Measurements from ENCODE around the gene CALN1.
"Not testable (repeated sequence)": the region's sequence is repeated elsewhere in the genome, so short reads cannot be mapped to it uniquely, and the experiment has no call there.

CALN1 gene

GRCh38 chr7:71842381-71842780 is 569.8 kb downstream of the CALN1 start:
- TF ChIP-seq CTCF (conservative IDR thresholded peaks at IDR 0.05; ENCODE audit: low read depth, low read length), result no peak
- H3K4me3 ChIP-seq (ENCODE audit: low read length), result no peak overlapping the region
- DNase-seq (ENCODE audit: low read depth), result no peak

- TF ChIP-seq CTCF (conservative IDR thresholded peaks at IDR 0.05; ENCODE audit: low read depth, low read length), result no peak
- H3K4me3 ChIP-seq (ENCODE audit: low read length), result no peak overlapping the region
- DNase-seq (ENCODE audit: low read depth), result no peak
Observed at GRCh38 chr7:71835056-71835455, 577.1 kb downstream of the CALN1 start.

GRCh38 chr7:71829515-71829914 is 582.6 kb downstream of the CALN1 start:
- no peak overlapping the region for H3K4me3 ChIP-seq (ENCODE audit: low read length)
- no peak for TF ChIP-seq CTCF (conservative IDR thresholded peaks at IDR 0.05; ENCODE audit: low read depth, low read length)
- DNase-seq (ENCODE audit: low read depth), result no peak

- no peak for TF ChIP-seq CTCF (conservative IDR thresholded peaks at IDR 0.05; ENCODE audit: low read depth, low read length)
- no peak for DNase-seq (ENCODE audit: low read depth)
- H3K4me3 ChIP-seq (ENCODE audit: low read length), result no peak overlapping the region
Observed at GRCh38 chr7:71828361-71828760, 583.8 kb downstream of the CALN1 start.

- no peak for TF ChIP-seq CTCF (conservative IDR thresholded peaks at IDR 0.05; ENCODE audit: low read depth, low read length)
- no peak overlapping the region for H3K4me3 ChIP-seq (ENCODE audit: low read length)
- no peak for DNase-seq (ENCODE audit: low read depth)
Observed at GRCh38 chr7:71826141-71826540, 586.0 kb downstream of the CALN1 start.

- H3K4me3 ChIP-seq (ENCODE audit: low read length), result no peak overlapping the region
- no peak for TF ChIP-seq CTCF (conservative IDR thresholded peaks at IDR 0.05; ENCODE audit: low read depth, low read length)
- no peak for DNase-seq (ENCODE audit: low read depth)
Observed at GRCh38 chr7:71824006-71824760, 588.0 kb downstream of the CALN1 start.

GRCh38 chr7:71822406-71822805 is 589.7 kb downstream of the CALN1 start:
- not testable (repeated sequence) for DNase-seq (ENCODE audit: low read depth); H3K4me3 ChIP-seq (ENCODE audit: low read length)

Data from retinal pigment epithelial cell (primary cell).